CD14-positive monocyte (primary cell): Measurements from ENCODE around the gene ARHGEF6. TPM values are rescaled to one million over a fixed set of nuclear protein-coding genes. Genes with fewer than 3 reads are reported as not detected.
"Not testable (repeated sequence)": the region's sequence is repeated elsewhere in the genome, so short reads cannot be mapped to it uniquely, and the experiment has no call there.

Source experiments
- DNase-seq, 3 donors: peaks; one replicate each; pipeline ENCODE4 v3.0.0-alpha.2; 2011 to 2022
- H2AFZ ChIP-seq: 2 replicates; pipeline ENCODE4 v1.6.0; 2012; ENCODE audit warnings: mild to moderate bottlenecking, low read depth, low read length, inconsistent platforms; ENCODE audit not compliant: insufficient read depth, poor library complexity, severe bottlenecking
- H3K27ac ChIP-seq, 2 donors: 1 replicate in 1 of 2; 2 replicates in 1 of 2; pipeline ENCODE4 v1.5.1; 2012 to 2013; ENCODE audit warnings: low read length in 2 of 2, control low read depth in 1 of 2, inconsistent platforms in 1 of 2, low read depth in 1 of 2, mild to moderate bottlenecking in 1 of 2
- H3K27me3 ChIP-seq, 2 donors: one replicate each; pipeline versions ENCODE4 v1.6.0 to v1.6.1; 2011 to 2013; ENCODE audit warnings: low read length in 2 of 2; ENCODE audit not compliant: control insufficient read depth in 2 of 2, insufficient read depth in 2 of 2
- H3K36me3 ChIP-seq, 2 donors: replicated peaks in 1 of 2; 1 replicate in 1 of 2; 2 replicates in 1 of 2; pipeline versions ENCODE4 v1.5.1 to v1.6.1; 2012 to 2013; ENCODE audit warnings: low read length in 2 of 2, control low read depth in 1 of 2, inconsistent platforms in 1 of 2, mild to moderate bottlenecking in 1 of 2; ENCODE audit not compliant: insufficient read depth in 2 of 2, control insufficient read depth in 1 of 2
- H3K4me1 ChIP-seq, 2 donors: 1 replicate in 1 of 2; 2 replicates in 1 of 2; pipeline versions ENCODE4 v1.5.1 to v1.6.1; 2012 to 2013; ENCODE audit warnings: low read length in 2 of 2, control low read depth in 1 of 2, inconsistent platforms in 1 of 2, mild to moderate bottlenecking in 1 of 2, moderate library complexity in 1 of 2; ENCODE audit not compliant: insufficient read depth in 2 of 2, control insufficient read depth in 1 of 2
- H3K4me2 ChIP-seq: replicated peaks from 2 replicates; pipeline ENCODE3; 2012; ENCODE audit warnings: low read length, moderate library complexity, mild to moderate bottlenecking; ENCODE audit not compliant: poor library complexity, severe bottlenecking; ENCODE audit errors: extremely low read depth
- H3K4me3 ChIP-seq, 3 experiments: fragments of 200-600 bp in 1 of 3; sonication (generic) in 1 of 3; replicated peaks in 1 of 3; 1 replicate in 2 of 3; 2 replicates in 1 of 3; pipeline ENCODE4 v1.5.1; 2011 to 2013; ENCODE audit warnings: low read length in 3 of 3, mild to moderate bottlenecking in 3 of 3, control low read depth in 2 of 3, low read depth in 2 of 3, inconsistent platforms in 1 of 3, moderate library complexity in 1 of 3
- H3K79me2 ChIP-seq: 2 replicates; pipeline ENCODE4 v1.6.0; 2012; ENCODE audit warnings: mild to moderate bottlenecking, control low read depth, inconsistent platforms, low read length, moderate library complexity; ENCODE audit not compliant: insufficient read depth
- H3K9ac ChIP-seq: 2 replicates; pipeline ENCODE4 v1.6.0; 2017; ENCODE audit warnings: low read length, mild to moderate bottlenecking; ENCODE audit not compliant: insufficient read depth, poor library complexity, severe bottlenecking
- H3K9me3 ChIP-seq, 2 donors: replicated peaks in 1 of 2; 1 replicate in 1 of 2; 2 replicates in 1 of 2; pipeline versions ENCODE4 v1.5.1 to v1.6.1; 2012 to 2013; ENCODE audit warnings: low read length in 2 of 2, control low read depth in 1 of 2; ENCODE audit not compliant: control insufficient read depth in 1 of 2, insufficient read depth in 1 of 2
- H4K20me1 ChIP-seq: 2 replicates; pipeline ENCODE4 v1.6.0; 2012; ENCODE audit warnings: mild to moderate bottlenecking, low read length, control low read depth, moderate library complexity; ENCODE audit not compliant: insufficient read depth
- H3K27ac Mint-ChIP-seq, 7 donors: one replicate each; pipeline ENCODE4 v1.8.0; 2020; ENCODE audit warnings: mild to moderate bottlenecking in 7 of 7, mixed read lengths in 7 of 7, moderate library complexity in 6 of 7, inconsistent platforms in 2 of 7
- H3K27me3 Mint-ChIP-seq, 3 donors: one replicate each; pipeline ENCODE4 v1.8.0; 2021 to 2022; ENCODE audit warnings: low read depth in 3 of 3, mild to moderate bottlenecking in 3 of 3, mixed read lengths in 3 of 3, moderate library complexity in 3 of 3, inconsistent platforms in 1 of 3
- H3K36me3 Mint-ChIP-seq, 2 donors: one replicate each; pipeline ENCODE4 v1.8.0; 2020; ENCODE audit warnings: mixed read lengths in 2 of 2, inconsistent platforms in 1 of 2, mild to moderate bottlenecking in 1 of 2
- H3K4me1 Mint-ChIP-seq: one replicate; pipeline ENCODE4 v1.8.0; 2020; ENCODE audit warnings: mild to moderate bottlenecking, mixed read lengths
- H3K4me3 Mint-ChIP-seq, 2 donors: one replicate each; pipeline ENCODE4 v1.8.0; 2020; ENCODE audit warnings: mild to moderate bottlenecking in 2 of 2, mixed read lengths in 2 of 2, moderate library complexity in 1 of 2
- H3K9me3 Mint-ChIP-seq, 7 donors: one replicate each; pipeline ENCODE4 v1.8.0; 2020 to 2022; ENCODE audit warnings: mixed read lengths in 7 of 7, mild to moderate bottlenecking in 6 of 7, moderate library complexity in 6 of 7, inconsistent platforms in 2 of 7
- WGBS: methylation state at CpG from one replicate; pipeline ENCODE4 v1.1.5; 2013; ENCODE audit warnings: missing lambda C conversion rate; ENCODE audit not compliant: insufficient coverage; 5-methylcytosine and 5-hydroxymethylcytosine counted together
- intact Hi-C, 2 donors: fragments of 100-400 bp; cut with micrococcal nuclease; formaldehyde crosslinking; loops; one replicate each; pipeline versions ENCODE4 v1.15.0 to v1.15.1; 2023
- polyA plus RNA-seq, 3 donors: library from polyadenylated mRNA; depleted of rRNA in 1 of 3; unstranded in 2 of 3; stranded (reverse) in 1 of 3; fragments of 300-500 nt in 2 of 3; fragments of >200 nt in 1 of 3; fragmentation: Illumina TruSeq in 2 of 3; gene quantifications; 1 replicate in 2 of 3; 2 replicates in 1 of 3; pipeline ENCODE4 v1.2.3, GENCODE V29; 2012 to 2021
- TF ChIP-seq, protein P1 (sequence below): fragments of 200-600 bp; IDR thresholded peaks from one replicate; pipeline ENCODE4 v1.8.0; 2022; ENCODE audit warnings: antibody characterized with exemption, mild to moderate bottlenecking

ARHGEF6 gene
- polyA plus RNA-seq, 3 donors, result 51.4 to 79.2 (median 57.0) TPM

DNA sequence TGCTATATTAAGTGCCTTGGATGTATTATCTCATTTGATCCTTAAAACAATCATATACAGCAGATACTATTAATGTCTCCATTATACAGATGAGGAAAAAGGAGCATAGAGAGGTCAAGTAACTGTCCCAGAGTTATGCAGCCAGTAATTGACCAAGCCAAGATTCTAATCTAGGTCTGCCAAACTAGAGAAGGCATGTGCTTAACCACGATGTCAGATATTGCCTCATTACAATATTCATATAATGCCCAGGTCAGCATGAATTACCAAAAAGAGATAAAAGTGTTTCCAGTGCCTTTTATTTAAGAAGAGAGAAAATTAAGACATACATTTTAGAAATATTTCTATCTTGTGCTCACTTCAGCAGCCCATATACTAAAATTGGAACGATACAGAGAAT is 7.1 kb downstream of the ARHGEF6 start:
- no CpG with 5 or more reads among the region's 2 CpGs for WGBS

DNA sequence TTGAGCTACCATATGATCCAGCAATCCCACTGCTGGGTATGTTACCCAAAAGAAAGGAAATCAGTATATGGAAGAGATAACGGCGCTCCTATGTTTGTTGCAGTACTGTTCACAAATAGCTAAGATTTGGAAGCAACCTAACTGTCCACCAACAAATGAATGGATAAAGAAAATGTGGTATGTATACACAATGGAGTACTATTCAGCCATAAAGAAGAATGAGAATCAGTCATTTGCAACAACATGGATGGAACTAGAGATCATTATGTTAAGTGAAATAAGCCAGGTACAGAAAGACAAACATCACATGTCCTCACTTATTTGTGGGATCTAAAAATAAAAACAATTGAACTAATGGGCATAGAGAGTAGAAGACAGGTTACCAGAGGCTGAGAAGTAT is 8.9 kb downstream of the ARHGEF6 start:
- no CpG with 5 or more reads among the region's 2 CpGs for WGBS
- Mint-ChIP-seq H3K36me3 (peaks cover 5 to 17% of the 10 kb centered on the region in 2 donors), H3K4me1 (peaks cover 40% of the 10 kb centered on the region)
- Histone ChIP-seq H3K79me2 (peaks cover 86% of the 10 kb centered on the region), H3K4me1 (peaks cover 19 to 26% of the 10 kb centered on the region in 2 donors)
- H3K27ac ChIP-seq, H3K9ac ChIP-seq, H3K4me3 Mint-ChIP-seq, H3K27me3 Mint-ChIP-seq, H3K9me3 Mint-ChIP-seq, H3K4me3 ChIP-seq, H3K4me2 ChIP-seq, H2AFZ ChIP-seq, intact Hi-C loops, DNase-seq, H3K9me3 ChIP-seq, H3K27ac Mint-ChIP-seq, H3K27me3 ChIP-seq, H4K20me1 ChIP-seq, H3K36me3 ChIP-seq: not testable (repeated sequence)

More for the DNA sequence above, 7.1 kb downstream of the ARHGEF6 start:
- no peak overlapping the region for H3K9ac ChIP-seq
- H4K20me1 ChIP-seq, result no peaks in the 10 kb centered on the region
- peaks cover 49% of the 10 kb centered on the region for H3K4me1 Mint-ChIP-seq
- intact Hi-C loops, result no loop called here
- H3K27me3 ChIP-seq, result no peaks in the 10 kb centered on the region
- H3K36me3 ChIP-seq, result peaks cover 0 to 4% of the 10 kb centered on the region in 2 donors
- H3K4me3 ChIP-seq, result no peak overlapping the region
- H3K27ac Mint-ChIP-seq, result no peak overlapping the region
- no peak overlapping the region for H3K4me3 Mint-ChIP-seq
- H3K36me3 Mint-ChIP-seq, result peaks cover 5 to 17% of the 10 kb centered on the region in 2 donors
- peaks cover 0 to 3% (median 0%) of the 10 kb centered on the region in 3 donors for H3K27me3 Mint-ChIP-seq
- H3K4me1 ChIP-seq, result peaks cover 24 to 33% of the 10 kb centered on the region in 2 donors
- no peak overlapping the region for H3K27ac ChIP-seq
- TF ChIP-seq, protein P1, sequence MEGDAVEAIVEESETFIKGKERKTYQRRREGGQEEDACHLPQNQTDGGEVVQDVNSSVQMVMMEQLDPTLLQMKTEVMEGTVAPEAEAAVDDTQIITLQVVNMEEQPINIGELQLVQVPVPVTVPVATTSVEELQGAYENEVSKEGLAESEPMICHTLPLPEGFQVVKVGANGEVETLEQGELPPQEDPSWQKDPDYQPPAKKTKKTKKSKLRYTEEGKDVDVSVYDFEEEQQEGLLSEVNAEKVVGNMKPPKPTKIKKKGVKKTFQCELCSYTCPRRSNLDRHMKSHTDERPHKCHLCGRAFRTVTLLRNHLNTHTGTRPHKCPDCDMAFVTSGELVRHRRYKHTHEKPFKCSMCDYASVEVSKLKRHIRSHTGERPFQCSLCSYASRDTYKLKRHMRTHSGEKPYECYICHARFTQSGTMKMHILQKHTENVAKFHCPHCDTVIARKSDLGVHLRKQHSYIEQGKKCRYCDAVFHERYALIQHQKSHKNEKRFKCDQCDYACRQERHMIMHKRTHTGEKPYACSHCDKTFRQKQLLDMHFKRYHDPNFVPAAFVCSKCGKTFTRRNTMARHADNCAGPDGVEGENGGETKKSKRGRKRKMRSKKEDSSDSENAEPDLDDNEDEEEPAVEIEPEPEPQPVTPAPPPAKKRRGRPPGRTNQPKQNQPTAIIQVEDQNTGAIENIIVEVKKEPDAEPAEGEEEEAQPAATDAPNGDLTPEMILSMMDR, result no peak
- peaks cover 94% of the 10 kb centered on the region for H3K79me2 ChIP-seq
- H3K9me3 Mint-ChIP-seq, result no peaks in the 10 kb centered on the region
- no peak overlapping the region for H2AFZ ChIP-seq
- DNase-seq, result no peak
- H3K9me3 ChIP-seq, result no peaks in the 10 kb centered on the region
- no peak overlapping the region for H3K4me2 ChIP-seq
